ENCODE data around the gene SPAG4.

Gene SPAG4, protein sequence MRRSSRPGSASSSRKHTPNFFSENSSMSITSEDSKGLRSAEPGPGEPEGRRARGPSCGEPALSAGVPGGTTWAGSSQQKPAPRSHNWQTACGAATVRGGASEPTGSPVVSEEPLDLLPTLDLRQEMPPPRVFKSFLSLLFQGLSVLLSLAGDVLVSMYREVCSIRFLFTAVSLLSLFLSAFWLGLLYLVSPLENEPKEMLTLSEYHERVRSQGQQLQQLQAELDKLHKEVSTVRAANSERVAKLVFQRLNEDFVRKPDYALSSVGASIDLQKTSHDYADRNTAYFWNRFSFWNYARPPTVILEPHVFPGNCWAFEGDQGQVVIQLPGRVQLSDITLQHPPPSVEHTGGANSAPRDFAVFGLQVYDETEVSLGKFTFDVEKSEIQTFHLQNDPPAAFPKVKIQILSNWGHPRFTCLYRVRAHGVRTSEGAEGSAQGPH

DNA sequence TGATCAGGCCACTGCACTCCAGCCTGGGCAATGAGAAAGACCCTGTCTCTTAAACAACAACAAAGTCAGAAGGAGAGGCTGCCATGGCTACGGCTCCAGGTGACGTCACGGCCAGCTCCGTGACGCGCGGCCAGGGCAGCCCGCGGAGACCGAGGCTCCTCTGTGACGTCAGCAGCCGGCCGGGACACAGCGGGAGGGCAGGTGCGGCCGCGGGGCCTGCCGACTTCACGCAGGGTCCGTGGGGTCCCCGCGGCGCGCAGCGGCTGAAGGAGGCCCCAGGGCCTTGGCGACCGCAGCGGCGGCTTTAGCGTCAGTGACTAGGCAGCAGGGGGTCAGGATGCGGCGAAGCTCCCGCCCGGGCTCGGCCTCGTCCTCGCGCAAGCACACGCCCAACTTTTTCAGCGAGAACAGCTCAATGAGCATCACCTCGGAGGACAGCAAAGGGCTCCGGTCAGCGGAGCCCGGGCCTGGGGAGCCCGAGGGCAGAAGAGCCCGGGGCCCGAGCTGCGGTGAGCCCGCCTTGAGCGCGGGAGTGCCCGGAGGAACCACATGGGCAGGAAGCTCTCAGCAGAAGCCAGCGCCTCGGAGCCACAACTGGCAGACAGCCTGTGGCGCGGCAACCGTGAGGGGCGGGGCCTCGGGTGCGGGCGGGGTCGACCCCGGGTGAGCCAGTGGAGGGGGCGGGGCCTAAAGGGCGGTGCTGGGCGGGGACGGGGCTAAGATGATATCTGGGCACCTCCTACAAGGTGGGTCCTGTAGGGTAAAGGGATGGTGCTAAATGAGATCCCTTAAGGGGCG, at the start of gene SPAG4:
SPAG4 (plus strand) TSS at position 163 of the 798 bp plus-strand sequence; CDS start at position 338, 175 bp downstream.
- DNase-seq = peak; percentile 91

DNA sequence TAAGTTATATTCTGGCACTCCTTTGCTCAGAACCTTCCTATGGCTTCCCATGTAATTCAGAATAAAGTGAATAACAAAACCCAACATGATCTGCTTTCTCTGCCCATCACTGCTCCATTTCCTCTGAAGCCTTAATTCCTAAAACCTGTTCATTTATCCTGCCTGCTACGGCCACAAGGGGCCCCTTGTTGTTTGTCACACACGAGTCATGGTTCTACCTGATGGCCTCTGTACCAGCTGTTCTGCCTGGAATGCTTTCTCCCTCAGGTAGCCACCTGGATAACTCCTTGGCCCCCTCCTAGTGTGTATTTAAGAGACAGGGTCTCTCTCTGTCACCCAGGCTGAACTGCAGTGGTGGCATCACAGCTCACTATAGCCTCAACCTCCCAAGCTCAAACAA, 47.0 kb upstream of the SPAG4 start:
- DNase-seq = no peak

DNA sequence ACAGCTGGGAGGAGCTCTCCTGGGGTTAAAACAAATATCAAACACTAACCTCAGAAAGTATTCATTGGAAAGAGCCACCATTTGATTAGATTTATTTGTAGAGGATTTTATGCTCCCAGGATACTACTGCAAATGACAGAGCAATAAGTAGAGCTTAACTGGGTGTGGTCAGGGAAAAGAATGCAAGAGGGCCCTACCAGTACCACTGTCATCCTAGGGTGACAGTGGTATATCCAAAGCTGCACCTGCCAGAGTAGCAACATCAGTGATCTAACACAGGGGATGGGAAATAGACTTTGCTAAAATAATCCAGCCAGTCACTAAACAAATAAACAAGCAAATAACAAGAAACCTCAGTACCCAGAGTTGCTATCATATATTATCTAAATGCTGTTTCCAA, 44.1 kb upstream of the SPAG4 start:
- DNase-seq = no peak

DNA sequence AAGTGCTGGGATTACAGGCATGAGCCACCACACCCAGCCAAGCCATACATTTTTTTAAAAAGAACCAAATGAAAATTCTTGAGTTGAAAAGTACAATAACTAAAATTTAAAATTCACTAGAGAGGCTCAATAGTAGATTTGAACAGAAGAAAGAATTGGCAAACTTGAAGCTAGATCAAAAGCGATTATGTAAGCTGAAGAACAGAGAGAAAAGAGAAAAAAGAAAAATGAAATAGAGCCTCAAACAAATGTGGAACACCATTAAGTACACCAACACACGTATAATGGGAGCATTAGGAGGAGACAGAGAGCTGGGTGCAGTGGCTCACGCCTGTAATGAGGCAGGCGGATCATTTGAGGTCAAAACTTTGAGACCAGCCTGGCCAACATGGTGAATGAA, 42.8 kb upstream of the SPAG4 start:
- no peak for DNase-seq

DNA sequence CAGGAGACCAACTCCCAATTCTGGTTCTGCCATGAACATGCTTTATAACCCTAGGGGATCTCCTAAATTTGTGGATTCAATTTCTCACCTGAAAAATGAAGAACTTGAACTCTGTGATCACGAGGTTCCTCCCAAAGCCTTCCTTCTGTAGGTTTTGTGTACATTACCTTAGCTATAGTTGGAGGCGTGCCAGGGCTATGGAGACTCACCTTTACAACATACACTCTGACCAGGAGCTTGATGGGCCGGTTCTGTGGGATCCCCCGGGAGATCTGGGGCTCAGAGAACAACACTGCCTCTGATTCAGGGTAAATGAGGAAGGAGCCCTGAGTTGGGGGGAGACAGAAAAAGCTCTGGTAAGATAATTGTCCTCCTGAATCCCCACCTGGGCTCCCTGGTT, 39.7 kb upstream of the SPAG4 start:
- DNase-seq = no peak

DNA sequence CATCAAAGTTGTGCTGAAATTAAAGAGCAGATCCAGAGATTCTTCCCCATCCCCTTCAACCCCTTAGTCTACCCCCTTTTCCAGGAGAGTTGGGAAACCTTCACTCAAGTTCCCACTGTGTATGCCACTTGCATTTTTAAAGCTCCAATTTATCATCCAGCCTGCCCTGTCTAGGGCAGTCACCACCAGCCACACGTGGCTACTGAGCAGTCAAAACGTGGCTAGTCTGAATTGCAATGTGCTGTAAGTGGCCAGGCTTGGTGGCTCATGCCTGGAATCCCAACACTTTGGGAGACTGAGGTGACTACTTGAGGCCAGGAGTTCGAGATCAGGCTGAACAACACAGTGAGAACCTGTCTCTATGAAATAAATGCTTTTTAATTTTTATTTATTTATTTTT, 38.8 kb upstream of the SPAG4 start:
- DNase-seq = no peak

DNA sequence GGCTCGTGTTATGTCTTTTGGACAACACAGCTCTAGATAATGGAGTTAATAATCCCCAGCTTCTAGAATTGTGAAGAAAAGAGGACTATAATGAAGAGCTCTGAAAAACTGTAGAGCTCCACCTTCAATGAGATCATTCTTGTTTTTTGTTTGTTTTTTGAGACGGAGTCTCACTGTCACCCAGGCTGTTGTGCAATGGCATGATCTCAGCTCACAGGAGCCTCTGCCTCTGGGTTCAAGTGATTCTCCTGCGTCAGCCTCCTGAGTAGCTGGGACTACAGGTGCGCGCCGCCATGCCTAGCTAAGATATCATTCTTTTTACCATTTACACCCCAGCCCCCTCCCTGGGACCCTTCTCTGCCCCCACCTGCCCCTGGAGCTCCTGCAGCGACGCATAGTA, 37.2 kb upstream of the SPAG4 start:
- no peak for DNase-seq

DNA sequence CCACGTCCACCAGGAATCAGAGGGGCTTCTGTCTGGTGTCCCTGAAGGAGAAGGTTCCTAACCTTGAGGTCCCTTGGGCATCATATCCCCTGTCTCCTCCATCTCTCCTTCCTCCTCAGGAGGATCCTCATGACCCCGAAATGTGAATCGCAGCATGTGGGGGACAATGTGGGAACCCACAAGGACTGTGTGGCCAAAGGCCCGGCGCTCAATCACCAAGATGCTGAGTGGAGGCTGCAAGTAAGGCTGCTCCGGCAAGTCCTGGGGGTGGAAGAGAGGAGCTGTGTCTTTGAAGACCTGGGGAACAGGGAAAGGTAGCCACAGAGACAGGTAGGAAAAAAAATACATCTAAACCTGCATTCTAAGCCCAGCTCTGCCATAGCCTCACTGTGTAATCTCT, 36.4 kb upstream of the SPAG4 start:
- DNase-seq = no peak

DNA sequence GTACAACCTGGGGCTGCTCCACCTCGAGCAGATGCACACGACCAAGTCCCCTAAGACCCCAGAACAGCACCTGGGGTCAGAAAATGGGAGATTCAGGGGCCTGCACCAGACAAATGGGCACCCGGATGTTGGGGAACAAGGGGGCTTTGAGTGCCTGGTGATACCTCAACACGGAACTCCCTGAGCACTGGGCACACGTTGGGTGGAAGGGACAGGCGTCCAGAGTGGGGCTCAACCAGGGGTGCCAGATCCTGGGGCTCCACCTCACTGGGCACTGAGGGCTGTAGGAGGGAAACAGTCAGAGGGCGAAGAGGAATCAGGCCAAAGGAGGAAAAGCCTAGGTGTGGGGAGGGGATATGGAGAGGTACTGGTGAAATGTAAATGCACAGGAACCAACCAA, 33.5 kb upstream of the SPAG4 start:
- DNase-seq = no peak

DNA sequence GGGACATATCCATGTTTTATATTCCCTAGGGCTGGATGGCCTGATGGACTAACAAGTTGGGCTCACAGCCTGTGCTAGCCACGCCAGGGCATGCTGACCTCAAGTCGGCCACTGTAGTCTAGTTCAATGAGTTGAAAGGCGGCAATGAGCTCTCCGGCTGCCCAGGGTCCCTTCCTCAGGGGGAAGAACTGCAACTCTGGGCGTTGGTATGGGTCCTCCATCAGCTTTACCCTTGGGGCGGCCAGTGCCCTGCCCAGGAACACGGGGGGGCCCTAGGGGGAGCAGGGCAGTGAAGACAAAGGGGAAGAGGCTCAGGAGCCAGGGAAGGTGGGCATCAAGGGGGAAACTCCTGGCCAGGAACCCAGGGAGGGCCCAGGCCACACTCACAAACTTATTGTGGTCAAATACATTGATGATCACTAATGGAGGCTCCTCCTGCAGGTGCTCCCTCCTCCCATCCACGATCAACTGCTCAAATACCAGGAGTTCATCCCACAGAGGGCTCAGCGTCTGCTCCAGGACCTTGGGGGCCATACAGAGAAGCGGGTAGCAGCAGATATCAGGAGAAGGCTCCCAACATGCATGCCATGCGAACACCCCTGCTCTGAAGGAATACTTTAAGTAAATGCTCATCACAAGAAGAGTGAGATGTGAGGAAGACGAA, 32.8 kb upstream of the SPAG4 start:
- DNase-seq = no peak

DNA sequence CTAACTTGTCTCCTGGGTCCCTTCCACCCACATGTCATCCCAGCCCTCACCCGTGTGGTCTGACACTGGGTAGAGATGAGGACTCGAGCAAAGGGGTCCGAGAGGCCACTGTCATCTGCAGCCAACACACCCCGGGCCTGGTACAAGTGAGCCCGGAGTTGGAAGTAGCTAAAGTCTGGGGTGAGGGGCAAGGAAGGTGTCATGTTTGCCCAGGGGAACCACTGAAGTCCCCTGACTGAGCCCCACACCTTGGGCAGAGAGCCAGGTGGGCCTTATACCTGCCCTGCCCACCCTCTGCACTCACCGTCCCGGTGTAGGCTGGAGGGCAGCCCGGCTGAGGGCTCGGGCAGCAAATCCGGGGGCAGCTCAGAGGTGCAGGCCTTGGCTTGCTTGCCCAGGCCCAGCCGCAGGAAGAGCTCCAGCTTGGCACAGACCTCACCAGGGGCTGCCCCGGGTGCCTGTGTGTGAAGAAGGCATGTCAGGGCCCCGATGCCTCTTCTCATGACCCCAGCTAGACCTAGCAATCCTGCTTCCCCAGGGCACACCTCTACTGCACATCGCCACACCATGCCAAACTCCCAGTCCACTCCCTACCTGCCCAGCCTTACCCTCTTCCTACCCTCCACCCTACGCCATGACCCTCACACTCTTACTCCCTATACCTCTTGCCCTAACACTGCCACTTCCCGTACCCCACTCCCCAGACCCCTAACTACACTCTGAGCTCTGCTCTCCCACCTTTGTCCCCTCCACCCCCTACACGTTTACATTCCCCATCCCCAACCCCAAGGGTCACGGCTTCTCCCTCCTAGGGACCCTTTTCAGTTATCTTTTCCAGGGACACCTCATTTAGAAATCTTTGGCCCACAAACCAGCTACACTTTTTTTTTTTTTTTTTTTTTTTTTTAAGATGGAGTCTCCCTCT, 31.7 kb upstream of the SPAG4 start:
- no peak for DNase-seq

DNA sequence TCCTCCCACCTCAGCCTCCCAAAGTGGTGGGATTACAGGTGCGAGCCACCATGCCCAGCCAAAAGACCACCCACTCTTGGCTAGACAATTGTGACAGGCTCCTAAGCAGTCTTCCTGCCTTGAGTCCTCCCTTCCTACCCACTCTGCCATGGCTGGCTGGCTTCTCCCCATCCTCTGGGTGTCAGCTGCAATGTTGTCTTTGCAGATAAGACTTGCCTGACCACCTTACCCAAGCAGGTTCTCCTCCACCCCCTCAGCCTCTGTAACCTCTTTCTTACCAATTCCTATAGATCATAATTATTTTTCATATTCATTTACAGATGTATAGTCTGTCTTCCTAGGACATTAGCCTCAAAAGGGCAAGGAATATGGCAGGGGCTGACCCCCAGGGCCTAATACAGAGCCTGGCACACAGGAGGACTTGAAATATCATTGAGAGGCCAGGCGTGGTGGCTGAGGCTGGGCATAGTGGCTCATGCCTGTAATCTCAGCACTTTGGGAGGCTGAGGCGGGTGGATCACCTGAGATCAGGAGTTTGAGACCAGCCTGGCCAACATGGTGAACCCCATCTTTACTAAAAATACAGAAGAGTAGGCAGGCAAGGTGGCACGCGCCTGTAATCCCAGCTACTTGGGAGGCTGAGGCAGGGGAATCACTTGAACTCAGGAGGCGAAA, 28.7 kb upstream of the SPAG4 start:
- no peak for DNase-seq

DNA sequence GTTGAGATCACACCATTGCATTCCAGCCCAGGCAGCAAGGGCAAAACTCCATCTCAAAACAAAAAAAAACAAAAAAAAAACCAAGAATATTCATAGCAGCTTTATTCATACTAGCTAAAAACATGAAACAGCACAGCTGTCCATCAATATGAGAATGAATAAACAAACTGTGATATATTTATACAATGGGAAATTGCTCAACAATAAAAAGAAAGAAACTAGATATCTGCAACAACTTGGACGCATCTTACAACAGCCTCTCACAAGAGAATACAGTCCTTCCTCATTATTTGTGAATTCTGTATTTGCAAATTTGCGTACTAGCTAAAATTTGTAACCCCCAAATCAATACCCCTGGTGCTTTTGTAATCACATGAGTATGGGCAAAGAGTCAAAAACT, 28.2 kb upstream of the SPAG4 start:
- no peak for DNase-seq

DNA sequence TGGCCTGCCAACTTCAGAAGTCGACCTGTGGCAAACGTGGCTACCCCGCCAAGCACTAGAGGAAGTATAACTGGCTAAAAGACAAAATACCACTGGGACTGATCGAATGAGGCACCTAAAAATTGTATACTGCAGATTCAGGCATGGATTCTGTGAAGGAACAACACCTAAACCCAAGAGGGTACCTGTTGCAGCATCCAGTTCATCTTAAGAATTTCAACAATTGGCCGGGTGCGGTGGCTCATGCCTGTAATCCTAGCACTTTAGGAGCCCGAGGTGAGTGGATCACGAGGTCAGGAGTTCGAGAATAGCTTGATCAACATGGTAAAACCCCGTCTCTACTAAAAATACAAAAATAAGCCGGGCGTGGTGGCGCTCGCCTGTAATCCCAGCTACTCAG, 27.2 kb upstream of the SPAG4 start:
- DNase-seq = no peak

DNA sequence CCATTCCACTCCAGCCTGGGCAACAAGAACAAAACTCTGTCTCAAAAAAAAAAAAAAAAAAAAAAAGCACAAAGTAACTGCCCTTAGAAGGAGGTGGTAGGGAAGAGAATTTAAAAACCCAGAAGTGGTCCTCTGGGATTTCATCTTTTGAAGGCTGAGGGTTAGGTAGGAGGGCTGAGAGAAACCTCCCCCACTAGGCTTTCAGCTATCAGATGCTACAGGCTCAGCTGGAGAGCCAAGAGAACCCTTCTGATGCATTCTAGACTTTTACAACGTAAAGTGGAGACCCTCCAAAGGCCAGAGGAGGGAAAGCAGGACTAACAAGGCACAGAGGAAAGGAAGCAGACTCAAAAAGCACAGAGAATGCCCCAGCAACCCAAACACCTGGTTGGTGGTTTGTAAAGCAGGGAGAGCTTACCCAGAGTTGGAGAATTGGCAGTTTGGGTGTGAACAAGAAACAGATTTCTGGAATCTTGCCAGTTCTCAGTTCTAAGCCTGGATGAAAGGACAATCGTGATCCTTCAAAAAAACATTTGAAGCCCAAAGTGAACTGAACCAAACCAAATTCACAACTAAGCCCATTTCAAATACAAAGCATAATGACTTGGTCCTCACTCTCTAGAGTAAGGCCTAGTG, 23.2 kb upstream of the SPAG4 start:
- DNase-seq = no peak

DNA sequence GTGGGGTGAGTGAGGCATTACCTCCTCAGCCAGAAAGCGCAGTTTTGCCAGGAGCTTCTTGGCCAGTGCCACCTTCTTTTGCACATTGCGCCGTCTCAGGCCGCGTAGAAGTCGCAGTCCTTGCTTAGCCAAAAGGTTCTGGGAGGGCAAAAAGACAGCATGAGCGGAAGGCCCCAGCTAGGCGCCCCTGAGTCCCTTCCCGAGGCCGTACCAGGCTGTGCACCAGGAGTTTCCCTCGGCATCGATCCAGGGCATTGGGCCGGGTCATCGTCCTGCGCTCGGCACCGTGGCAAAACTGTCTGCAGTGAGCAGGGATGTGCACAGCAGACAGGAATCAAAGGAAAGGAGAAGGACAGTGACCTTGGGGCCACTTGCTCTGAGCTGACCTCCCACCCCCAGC, 20.2 kb upstream of the SPAG4 start:
- no peak for DNase-seq

DNA sequence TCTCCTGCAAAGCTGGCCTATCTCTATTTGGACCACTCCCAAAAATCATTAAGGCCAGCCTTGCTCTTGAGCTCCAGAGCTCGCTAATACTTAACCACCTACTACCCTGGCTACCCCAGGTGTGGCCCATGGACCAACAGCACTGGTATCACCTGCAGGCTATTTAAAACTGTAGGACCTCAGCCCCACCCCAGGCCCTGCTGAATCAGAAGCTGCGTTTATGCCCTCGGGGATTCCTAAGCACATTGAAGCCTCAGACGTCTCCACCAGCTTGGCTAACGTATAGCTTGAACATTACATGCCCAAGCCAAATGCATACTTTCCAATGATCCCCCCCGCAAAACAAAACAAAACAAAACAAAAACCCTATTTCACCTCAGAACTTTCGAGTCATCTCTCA, 19.7 kb upstream of the SPAG4 start:
- no peak for DNase-seq

DNA sequence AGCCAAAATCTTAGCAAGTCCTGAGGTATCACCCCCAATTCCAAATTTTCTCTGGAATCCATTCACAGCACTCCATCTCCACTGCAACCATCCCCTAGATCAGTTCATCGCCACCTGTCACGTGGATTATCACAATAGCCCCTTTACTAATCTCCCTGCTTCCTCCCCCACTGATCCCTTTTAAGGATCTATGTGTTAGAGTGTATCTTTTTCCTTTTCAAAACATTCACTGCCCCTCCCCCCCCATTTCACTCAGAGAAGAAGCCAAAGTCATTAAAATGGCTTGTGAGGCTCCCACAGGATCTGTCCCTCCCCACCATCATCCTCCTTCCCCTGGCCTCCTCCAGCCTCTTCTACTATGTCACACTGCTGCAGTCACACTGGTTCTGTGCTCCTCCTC, 18.4 kb upstream of the SPAG4 start:
- peak; percentile 76 for DNase-seq

DNA sequence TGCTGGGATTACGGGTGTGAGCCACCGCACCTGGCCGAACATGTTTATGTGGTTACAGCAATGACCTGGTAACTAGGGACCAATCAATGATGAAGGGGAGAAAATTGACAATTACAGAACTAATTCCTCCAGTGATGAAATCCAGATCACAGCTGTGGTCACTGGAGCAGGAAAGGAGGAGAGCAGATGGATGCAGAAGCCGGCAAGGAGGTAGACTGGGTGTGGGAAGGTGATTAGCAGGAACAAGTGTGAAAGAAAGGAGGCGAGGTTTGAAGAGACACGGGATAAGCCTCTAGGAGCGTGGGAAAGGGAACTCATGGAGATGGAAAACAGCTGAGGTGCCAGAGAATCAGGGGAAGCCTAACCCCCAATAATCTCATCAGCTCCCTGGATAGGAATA, 17.2 kb upstream of the SPAG4 start:
- peak; percentile 60 for DNase-seq

DNA sequence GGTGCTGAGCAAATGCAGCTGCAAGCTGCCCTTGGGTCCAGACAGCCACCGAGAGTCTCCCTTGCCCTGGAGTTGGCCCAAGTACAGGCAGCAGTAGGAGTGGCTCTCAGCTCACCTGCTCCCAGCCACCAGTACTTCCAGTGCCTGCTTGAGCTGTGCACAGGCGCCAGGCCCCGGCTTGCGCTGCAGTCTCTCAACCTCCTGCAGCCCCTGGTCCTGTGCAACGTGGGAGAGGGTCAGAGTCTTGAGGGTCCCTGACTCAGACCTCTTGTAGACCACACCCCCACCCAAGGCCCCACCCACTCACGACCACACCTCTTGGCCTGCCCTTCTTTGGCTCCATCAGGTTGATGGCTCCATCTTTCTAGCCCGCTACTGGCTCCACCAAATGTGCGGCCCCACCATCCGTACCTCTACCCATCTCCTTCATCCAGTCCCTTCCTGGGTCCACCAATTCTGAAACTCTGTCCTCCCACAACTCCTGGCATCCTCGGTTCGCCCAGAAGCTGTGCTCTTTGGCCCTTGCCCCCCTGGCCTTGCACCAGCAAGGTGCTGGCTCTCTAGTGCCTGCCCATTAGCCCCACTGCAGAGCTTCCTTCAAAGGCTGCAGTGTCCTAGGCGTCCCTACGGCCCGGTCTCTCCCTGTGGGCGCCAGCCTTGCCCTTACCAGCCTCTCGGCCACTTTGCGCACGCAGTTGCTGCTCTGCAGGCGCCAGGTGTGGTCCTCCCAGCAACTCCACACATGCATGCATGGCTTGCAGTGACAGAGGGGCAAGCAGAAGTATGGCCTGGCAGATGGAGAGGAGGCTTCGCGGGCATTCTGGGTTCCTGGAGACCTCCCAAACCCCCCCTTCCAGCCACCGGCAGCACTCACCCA, 16.5 kb upstream of the SPAG4 start:
- DNase-seq = no peak

DNA sequence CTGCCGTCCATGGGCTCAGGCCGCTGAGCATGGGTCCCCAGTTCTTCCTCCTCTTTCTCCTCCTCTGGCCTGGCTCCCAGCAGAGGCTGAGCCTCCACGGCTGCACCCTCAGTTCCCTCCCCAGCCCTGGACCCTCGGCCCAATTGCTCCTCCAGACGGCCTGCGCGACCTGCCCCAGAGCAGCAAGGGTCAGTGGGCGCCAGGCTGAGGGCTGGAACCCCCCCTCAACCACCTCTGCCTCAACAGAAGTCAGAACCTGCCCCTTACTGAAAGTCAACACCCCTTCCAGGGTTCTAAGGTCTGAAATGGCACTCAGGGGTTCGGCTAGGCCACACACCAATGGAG, 15.9 kb upstream of the SPAG4 start:
- no peak for DNase-seq

Measured in NCI-H524 treated with DMSO at 0.1 percent for 48 hours (cell line).